ENCODE results near the gene LRRC59.

The LRRC59 gene

GRCh38 chr17:50365165-50365564 is 32.2 kb downstream of the LRRC59 start:
- H3K4me3 ChIP-seq (ENCODE audit: low read depth, low read length), result no peak overlapping the region
- TF ChIP-seq, protein P1, sequence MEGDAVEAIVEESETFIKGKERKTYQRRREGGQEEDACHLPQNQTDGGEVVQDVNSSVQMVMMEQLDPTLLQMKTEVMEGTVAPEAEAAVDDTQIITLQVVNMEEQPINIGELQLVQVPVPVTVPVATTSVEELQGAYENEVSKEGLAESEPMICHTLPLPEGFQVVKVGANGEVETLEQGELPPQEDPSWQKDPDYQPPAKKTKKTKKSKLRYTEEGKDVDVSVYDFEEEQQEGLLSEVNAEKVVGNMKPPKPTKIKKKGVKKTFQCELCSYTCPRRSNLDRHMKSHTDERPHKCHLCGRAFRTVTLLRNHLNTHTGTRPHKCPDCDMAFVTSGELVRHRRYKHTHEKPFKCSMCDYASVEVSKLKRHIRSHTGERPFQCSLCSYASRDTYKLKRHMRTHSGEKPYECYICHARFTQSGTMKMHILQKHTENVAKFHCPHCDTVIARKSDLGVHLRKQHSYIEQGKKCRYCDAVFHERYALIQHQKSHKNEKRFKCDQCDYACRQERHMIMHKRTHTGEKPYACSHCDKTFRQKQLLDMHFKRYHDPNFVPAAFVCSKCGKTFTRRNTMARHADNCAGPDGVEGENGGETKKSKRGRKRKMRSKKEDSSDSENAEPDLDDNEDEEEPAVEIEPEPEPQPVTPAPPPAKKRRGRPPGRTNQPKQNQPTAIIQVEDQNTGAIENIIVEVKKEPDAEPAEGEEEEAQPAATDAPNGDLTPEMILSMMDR (IDR thresholded peaks at IDR 0.05; ENCODE audit: borderline replicate concordance, insufficient read depth, low read depth, low read length), result no peak

DNA sequence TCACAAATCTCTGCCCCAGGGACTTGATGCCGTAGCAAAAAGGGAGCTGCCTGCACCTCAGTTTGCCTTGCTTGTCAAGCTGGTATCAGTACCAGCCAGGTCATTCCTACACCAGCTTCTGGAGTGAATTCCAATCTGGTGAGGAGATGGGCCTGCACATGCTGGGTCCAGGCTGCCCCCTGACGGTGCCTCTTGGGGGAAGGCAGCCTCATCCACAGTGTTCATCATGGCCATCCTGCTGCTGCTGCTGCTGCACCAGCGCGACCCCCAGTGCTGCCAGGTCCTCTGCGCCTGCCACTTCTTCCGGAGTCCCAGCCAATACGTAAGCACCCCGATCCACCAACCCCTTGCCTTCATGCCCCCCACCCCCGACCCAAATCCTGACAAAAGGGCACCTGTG is 32.6 kb downstream of the LRRC59 start:
- H3K4me3 ChIP-seq (ENCODE audit: low read depth, low read length), result no peak overlapping the region
- TF ChIP-seq, protein P1 (IDR thresholded peaks at IDR 0.05; ENCODE audit: borderline replicate concordance, insufficient read depth, low read depth, low read length), result no peak

DNA sequence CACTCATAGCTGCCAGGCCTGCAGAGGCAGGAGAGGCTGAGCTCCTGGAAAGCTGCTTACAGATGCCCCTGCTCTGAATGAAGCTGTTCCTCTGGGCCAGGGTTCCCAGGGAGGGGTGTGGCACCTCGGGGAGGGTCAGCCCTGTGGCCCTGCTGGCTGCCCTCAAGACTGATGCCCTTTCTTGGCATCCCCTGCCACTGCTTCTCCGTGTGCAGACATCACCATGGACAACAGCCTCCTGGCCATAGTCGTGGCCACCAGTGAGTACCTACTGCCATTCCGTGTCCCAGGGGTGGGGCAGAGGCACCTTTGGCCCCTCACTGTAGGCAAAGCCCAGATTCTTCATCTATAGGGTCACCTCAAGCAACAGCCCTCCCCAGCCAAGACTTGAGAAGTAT is 33.3 kb downstream of the LRRC59 start:
- TF ChIP-seq, protein P1 (IDR thresholded peaks at IDR 0.05; ENCODE audit: borderline replicate concordance, insufficient read depth, low read depth, low read length), result no peak
- no peak overlapping the region for H3K4me3 ChIP-seq (ENCODE audit: low read depth, low read length)

- TF ChIP-seq, protein P1 (IDR thresholded peaks at IDR 0.05; ENCODE audit: borderline replicate concordance, insufficient read depth, low read depth, low read length), result no peak
- no peak overlapping the region for H3K4me3 ChIP-seq (ENCODE audit: low read depth, low read length)
Observed at GRCh38 chr17:50363217-50364060, 33.9 kb downstream of the LRRC59 start.

DNA sequence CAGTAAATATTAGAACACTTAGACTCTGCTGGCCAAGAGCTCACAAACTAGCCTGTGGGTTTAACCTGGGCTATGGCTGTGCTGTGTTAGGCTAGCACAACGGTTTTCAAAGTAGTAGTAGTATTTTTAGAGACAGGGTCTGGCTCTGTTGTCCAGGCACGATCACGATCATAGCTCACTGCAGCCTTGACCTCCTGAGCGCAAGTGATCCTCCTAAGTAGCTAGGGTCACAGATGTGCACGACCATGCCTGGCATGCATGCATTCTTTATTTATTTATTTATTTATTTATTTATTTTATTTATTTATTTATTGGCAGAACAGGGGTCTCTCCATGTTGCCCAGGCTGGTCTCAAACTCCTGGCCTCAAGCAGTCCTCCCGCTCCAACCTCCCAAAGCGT is 34.7 kb downstream of the LRRC59 start:
- no peak overlapping the region for H3K4me3 ChIP-seq (ENCODE audit: low read depth, low read length)
- TF ChIP-seq, protein P1 (IDR thresholded peaks at IDR 0.05; ENCODE audit: borderline replicate concordance, insufficient read depth, low read depth, low read length), result no peak

- TF ChIP-seq, protein P1 (IDR thresholded peaks at IDR 0.05; ENCODE audit: borderline replicate concordance, insufficient read depth, low read depth, low read length), result peak; percentile 83
- H3K4me3 ChIP-seq (ENCODE audit: low read depth, low read length), result no peak overlapping the region
Observed at GRCh38 chr17:50361561-50362480, 35.5 kb downstream of the LRRC59 start.

Measured in GM12875 (cell line).